ENCODE data around the gene MBIP. TPM values are rescaled to one million over a fixed set of nuclear protein-coding genes. Genes with fewer than 3 reads are reported as not detected.
A peak's percentile ranks its signal among the peaks of the same experiment; 100 is the strongest.

Gene MBIP
- total RNA-seq, 4 donors from 2014 or later = 5.2 to 14.7 (median 9.3) TPM

DNA sequence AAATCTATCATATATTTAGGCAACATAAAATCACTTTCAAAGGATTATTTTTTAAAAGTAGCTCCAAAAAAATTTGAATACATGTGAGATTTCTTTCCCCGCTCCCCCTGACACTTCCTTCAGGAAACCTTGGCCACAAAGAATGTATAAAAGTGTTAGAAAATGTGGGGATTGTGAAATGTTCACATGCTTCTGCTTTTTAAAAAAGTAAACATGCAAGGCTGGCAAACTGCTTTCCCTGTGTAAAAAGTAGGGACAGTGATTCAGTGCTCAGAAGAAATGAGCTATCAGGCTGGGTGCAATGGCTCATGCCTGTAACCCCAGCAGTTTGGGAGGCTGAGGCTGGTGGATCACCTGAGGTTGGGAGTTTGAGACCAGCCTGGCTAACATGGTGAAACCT, 26.6 kb downstream of the MBIP start:
- Histone ChIP-seq H3K4me1 (no peaks in the 10 kb centered on the region), H3K36me3 (peaks cover 8 to 30% (median 13%) of the 10 kb centered on the region in 3 donors), H3K4me3 (no peak overlapping the region), H3K9me3 (no peaks in the 10 kb centered on the region), H3K27me3 (no peaks in the 10 kb centered on the region), H3K27ac (no peak overlapping the region)
- WGBS, 2 donors = 0% methylated on average over 1 of the region's 1 CpG
- no peak for TF ChIP-seq POLR2A (IDR thresholded peaks at IDR 0.05)
- TF ChIP-seq CTCF (IDR thresholded peaks at IDR 0.05) = no peak
- intact Hi-C loops (cut with DNase I) = no loop called here
- no peak for DNase-seq

DNA sequence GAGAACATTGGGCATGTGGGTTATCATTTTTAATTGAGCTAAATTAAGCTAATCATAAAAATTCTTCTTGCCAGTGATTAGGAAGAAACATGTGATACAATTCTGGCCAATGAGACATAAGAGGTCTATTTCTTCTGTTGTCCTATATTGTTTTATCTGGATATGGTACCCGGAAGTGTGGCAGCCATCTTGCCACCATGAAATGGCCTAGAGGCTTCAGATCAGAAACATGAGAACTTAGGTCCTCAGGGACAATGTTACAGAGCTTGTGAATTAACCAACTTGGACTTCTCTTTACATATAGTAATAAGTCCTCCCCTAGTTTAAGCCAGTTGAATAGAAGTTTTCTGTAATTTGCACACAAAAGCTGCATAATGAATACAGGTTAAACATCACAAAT, 30.5 kb downstream of the MBIP start:
- intact Hi-C loops (cut with DNase I) = no loop called here
- peaks cover 0 to 7% (median 0%) of the 10 kb centered on the region in 4 donors for H3K27me3 ChIP-seq
- no peaks in the 10 kb centered on the region for H3K9me3 ChIP-seq
- TF ChIP-seq CTCF (IDR thresholded peaks at IDR 0.05) (peak in 1 of 6 experiments; percentile 16), POLR2A (IDR thresholded peaks at IDR 0.05) (no peak)
- no peak overlapping the region for H3K27ac ChIP-seq
- no peaks in the 10 kb centered on the region for H3K4me1 ChIP-seq
- H3K4me3 ChIP-seq = no peak overlapping the region
- DNase-seq = no peak
- WGBS, 2 donors = 64 to 91% methylated on average over 1 of the region's 1 CpG
- H3K36me3 ChIP-seq = no peaks in the 10 kb centered on the region

GRCh38 chr14:36288496-36288895, 31.9 kb downstream of the MBIP start:
- no peaks in the 10 kb centered on the region for H3K4me1 ChIP-seq
- TF ChIP-seq CTCF (IDR thresholded peaks at IDR 0.05) = no peak
- TF ChIP-seq POLR2A (IDR thresholded peaks at IDR 0.05) = no peak
- WGBS, 2 donors = 57 to 61% methylated on average over 2 of the region's 3 CpGs
- no peak for DNase-seq
- H3K36me3 ChIP-seq = no peaks in the 10 kb centered on the region
- no peaks in the 10 kb centered on the region for H3K9me3 ChIP-seq
- H3K4me3 ChIP-seq = no peak overlapping the region
- intact Hi-C loops (cut with DNase I) = no loop called here
- H3K27ac ChIP-seq = no peak overlapping the region
- peaks cover 0 to 7% (median 0%) of the 10 kb centered on the region in 4 donors for H3K27me3 ChIP-seq

GRCh38 chr14:36284971-36285595, 35.4 kb downstream of the MBIP start:
- no peak for DNase-seq
- 81 to 88% methylated on average over 4 of the region's 4 CpGs for WGBS, 2 donors
- Histone ChIP-seq H3K27ac (no peak overlapping the region), H3K4me3 (no peak overlapping the region), H3K4me1 (peaks cover 0 to under 1% (median 0%) of the 10 kb centered on the region in 3 donors), H3K36me3 (no peaks in the 10 kb centered on the region), H3K9me3 (no peaks in the 10 kb centered on the region), H3K27me3 (peaks cover 0 to 12% (median 0%) of the 10 kb centered on the region in 4 donors)
- TF ChIP-seq CTCF (IDR thresholded peaks at IDR 0.05) = no peak
- no peak for TF ChIP-seq POLR2A (IDR thresholded peaks at IDR 0.05)
- intact Hi-C loops (cut with DNase I) = no loop called here

GRCh38 chr14:36281309-36281708, 39.1 kb downstream of the MBIP start:
- Histone ChIP-seq H3K4me1 (peaks cover 0 to 4% (median 0%) of the 10 kb centered on the region in 3 donors), H3K36me3 (no peaks in the 10 kb centered on the region), H3K9me3 (no peaks in the 10 kb centered on the region), H3K27ac (no peak overlapping the region), H3K27me3 (peaks cover 0 to 15% (median 0%) of the 10 kb centered on the region in 4 donors), H3K4me3 (no peak overlapping the region)
- 67 to 95% methylated on average over 2 of the region's 2 CpGs for WGBS, 2 donors
- intact Hi-C loops (cut with DNase I) = no loop called here
- no peak for TF ChIP-seq CTCF (IDR thresholded peaks at IDR 0.05)
- no peak for DNase-seq

Data from esophagus squamous epithelium (tissue), 5 donors.